ENCODE measurements around the gene PSMF1. TPM values are rescaled to one million over a fixed set of nuclear protein-coding genes. Genes with fewer than 3 reads are reported as not detected.
A peak's percentile ranks its signal among the peaks of the same experiment; 100 is the strongest.
"Not testable (repeated sequence)": the region's sequence is repeated elsewhere in the genome, so short reads cannot be mapped to it uniquely, and the experiment has no call there.

PSMF1 gene
- total RNA-seq, 1 experiment from 2014 or later: 63.9 TPM

DNA sequence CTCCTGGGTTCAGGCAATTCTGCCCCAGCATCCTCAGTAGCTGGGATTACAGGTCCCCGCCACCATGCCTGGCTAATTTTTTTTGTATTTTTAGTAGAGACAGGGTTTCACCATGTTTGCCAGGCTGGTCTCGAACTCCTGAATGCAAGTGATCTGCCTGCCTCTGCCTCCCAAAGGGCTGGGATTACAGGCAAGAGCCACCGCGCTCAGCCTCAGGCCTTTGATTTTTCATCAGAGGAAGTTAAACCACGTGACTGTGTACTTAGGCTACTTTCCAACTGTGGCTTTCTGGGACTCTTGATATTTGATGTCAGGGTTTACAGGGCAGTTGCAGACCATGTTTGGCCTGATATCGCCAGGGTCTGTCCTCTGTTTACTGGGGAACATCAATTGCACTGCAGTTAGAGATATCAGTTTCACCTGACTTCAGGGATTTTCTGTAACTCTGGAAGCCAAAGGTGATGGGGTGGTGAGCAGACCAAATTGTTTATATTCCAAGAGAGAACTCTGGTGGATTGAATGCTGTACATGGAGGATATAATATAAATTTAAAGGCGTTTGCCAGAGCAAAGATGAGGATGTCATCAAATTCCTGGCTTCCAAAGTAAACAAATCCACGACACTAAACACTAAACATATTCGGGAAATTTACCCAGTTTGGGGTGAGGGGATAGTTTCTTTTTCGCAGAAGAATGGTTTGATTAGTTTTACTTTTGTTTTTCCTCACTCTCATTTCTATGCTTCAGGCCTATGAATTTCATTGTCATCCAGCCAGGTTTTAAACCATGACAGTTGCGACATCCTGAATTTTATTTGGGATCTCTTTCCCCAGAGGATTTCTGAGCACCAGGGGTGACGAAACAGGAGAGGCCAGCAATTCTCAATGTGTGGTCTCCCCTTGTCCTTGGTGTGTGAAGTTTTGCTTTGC, 4.2 kb downstream of the PSMF1 start:
- DNase-seq (ENCODE audit: low spot score): peak; percentile 21

DNA sequence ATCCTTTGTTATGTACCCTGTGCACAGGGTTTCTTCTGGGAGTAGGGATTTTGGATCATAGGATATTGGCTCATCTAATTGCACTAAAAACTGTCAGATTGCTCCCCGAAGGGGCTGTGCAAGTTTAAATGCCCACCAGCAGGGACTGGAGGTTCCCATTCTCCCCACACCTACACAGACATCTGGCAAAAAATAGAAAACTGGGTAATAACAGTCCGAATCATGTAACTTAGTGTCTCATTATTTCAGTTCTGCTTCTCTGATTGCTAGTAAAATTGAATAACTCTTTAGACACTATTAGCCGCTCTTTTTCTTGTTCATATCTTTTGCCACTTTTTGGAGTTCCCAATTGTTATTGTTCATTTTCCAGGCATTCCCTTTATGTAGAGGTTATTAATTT, 5.3 kb downstream of the PSMF1 start:
- DNase-seq (ENCODE audit: low spot score): no peak

DNA sequence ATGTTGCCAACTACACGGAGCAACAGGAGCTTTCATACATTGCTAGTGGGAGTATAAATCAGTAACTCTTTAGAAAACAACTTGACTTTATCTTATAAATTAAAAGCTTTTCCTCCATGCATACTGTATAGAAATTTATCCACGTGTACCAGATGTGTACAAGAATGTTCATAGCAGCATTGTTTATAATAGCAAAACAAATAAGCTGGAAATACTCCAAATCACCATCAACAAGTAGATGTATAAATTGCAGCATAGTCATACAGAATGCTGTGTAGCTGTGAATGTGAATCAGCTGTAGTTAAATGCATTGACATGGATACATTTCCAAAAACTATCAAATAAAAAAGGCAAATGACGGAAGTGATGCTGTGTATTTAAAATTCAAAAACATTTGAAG, 6.0 kb downstream of the PSMF1 start:
- no peak for DNase-seq (ENCODE audit: low spot score)

DNA sequence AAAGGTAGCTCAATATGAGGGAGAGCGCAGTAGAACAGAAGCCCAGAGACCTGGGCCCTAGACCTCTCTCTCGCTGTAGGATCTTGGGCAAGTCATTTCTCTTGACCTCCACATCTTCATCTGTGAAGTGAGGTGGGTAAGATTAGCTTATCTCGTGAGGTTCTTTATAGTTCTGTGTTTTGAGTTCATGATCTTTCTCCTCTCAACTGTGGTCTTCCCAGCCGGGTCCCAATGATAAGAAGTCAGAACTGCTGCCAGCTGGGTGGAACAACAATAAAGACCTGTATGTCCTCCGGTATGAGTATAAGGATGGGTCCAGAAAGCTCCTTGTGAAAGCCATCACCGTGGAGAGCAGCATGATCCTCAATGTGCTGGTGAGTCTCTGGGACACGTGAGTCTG, 6.9 kb downstream of the PSMF1 start:
- no peak for DNase-seq (ENCODE audit: low spot score)

DNA sequence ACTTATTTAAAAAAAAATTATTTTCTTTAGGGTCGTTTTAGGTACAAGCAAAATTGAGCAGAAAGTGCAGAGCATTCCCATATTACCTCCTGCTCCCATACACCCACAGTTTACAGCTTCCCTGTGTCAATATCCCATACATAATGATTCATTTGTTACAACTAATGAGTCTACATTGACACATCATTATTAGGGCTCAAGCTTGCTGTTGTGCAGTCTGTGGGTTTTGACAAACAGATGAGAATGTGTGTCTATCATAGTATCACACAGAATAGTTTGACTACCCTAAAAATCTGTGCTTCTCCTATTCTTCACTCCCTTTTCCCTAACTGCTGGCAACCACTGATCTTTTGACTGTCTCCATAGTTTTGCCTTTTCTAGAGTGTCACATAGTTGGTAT, 9.4 kb downstream of the PSMF1 start:
- no peak for DNase-seq (ENCODE audit: low spot score)

DNA sequence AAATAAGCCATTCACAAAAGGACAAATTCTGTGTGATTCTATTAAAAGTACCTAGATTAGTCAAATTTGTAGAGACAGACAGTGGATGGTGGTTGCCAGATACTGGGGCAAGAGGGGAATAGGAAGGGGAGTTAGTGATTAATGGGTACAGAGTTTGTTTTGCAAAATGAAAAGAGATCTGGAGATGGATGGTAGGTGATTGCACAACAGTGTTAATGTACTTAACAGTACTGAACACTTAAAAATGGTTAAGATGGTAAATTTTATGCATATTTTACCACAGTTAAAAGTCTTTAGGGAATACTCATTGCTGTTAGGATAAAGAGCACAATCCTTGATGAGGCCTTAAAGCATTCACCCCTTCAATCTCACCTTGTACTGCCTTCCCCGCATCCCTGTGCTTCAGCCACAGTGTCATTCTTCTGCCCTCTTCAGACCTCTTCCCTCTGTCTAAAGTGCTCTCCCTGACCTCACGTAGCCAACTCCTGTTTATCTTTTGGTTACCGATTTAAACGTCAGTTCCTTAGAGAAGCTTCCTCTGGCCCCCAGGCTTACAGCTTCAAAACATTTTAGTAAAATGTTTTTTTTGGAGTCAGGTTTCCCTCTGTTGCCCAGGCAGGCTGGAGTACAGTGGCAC, 11.8 kb downstream of the PSMF1 start:
- no peak for DNase-seq (ENCODE audit: low spot score)

DNA sequence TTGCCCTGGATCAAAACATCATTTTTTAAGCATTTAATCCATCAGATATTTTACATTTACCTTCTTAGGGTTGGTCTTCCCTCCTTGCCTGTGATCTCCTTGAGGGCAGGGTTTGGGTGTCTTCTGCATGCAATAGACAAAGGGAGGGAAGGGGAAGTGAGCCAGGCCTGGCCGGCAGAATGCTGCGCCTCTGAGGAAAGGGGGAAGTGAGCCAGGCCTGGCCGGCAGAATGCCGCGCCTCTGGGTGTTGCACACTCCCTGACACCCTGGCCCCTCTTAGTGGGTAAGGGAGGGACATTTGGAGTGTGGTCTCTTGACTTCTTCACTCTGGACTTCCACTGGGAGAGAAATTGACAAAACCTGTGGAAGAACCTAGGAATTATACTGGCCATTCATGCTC, 12.4 kb downstream of the PSMF1 start:
- no peak for DNase-seq (ENCODE audit: low spot score)

DNA sequence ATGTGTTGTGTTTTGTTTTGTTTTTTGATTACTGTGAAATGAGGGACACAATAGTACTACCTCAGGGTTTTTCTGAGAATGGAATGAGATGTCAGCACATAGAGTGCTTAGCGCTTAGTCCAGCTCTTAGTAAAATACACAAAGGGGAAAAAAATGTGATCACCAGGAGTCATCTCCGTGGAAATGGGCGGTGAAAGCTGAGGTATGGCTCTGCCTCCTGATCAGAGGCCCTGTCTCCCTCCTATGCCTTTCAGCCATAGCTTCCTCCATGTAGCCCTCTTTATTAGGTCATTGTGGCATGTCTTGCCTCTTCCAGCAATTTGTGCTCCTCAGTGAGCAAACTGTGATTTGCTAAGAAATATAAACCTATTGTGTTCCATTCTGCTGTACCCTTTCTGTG, 13.0 kb downstream of the PSMF1 start:
- DNase-seq (ENCODE audit: low spot score): no peak

DNA sequence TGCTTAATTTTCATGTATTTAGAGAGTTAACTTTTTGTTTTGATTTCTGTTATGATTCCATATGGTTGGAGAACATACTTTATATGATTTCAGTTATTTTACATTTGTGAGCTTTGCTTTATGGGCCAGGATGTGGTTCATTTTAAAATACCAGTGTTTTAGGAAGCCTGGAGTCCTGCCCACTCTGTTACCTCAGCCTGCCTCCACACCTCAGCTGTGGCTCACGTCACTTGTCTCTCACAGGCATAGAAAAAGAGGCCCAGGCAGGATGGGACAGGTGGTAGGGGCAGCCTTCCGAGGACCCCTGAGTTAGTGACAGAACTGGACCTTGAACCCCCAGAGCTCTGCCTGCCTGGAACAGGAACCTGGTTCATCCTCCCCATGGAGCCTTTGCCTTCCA, 16.0 kb downstream of the PSMF1 start:
- DNase-seq (ENCODE audit: low spot score): no peak

DNA sequence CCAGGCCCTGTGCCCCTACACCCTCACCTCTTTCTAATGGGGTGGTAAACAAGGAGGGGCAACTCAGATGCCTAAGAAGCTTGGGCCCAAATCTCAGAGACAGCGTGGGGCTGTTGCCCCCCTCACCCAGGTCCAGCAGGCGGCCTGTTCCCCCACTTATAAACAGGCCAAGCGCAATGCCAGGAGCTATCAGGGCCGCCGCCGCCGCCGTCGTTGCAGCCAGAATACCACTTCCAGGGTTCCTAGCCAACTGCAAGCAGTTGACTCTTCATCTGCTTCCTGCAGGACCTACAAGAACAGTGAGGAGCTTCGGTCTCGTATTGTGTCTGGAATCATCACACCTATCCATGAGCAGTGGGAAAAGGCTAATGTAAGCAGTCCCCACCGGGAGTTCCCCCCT, 16.4 kb downstream of the PSMF1 start:
- DNase-seq (ENCODE audit: low spot score): no peak

DNA sequence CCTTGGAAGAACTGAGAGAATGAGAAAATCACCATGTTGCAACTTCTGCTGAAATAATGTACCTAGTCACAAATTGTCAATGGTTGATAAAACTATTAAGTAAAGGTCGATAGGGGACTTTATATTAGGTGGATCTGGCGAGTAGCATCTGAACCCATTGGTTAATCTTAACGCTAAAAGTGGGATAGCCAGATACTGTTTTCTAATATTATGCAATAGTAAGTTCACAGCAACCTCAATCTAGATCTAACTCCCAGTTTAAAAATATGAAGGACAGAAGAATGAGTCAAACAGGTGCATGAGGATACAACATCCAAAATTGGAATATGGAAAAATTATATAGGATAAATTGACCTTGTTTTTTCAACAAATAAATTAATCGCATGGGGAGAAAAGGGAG, 18.8 kb downstream of the PSMF1 start:
- no peak for DNase-seq (ENCODE audit: low spot score)

DNA sequence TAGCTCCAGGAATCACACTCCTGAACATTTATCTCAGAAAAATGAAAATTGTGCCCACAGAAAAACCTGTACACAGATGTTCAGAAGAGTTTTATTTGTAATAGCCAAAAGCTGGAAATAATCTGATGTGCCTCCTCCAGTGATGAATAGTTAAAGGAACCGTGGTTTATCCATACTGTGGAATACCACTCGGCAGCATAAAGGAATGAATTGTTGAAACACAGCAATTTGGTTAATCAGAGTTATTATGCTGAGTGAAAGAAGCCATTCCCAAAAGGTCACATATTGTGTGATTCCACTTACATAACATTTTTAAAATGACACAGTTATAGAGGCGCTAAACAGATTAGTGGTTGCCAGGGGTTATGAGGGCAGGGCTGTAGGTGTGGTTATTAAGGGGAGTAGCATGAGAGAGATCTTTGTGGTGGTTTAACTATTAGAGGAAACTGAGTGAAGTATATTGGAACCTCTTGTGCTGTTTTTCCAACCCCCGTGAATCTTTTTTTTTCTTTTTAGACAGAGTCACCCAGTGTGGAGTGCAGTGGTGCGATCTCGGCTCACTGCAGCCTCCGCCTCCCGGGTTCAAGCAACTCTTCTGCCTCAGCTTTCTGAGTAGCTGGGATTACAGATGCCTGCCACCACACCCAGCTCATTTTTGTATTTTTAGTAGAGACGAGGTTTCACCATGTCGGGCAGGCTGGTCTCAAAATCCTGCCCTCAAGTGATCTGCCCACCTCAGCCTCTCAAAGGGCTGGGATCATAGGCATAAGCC, 26.2 kb downstream of the PSMF1 start:
- DNase-seq (ENCODE audit: low spot score): no peak

DNA sequence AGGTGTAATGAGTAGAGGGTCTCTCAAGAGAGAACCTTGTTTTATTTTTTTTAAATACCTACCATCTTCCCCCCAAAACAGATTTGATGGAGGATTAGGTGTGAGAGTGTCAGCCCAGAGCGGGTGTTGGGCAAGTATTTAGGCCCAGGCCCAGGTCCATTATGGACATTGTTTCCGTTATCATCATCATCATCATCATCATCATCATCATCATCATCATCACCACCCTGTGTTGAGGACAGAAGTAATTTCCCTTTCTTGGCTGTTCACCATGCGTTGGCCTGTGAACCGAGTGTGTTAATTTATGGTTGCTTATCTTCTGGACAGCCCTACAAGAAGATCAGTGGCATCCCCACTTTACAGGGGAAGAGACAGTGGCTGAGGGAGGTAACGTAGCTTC, 28.6 kb downstream of the PSMF1 start:
- no peak for DNase-seq (ENCODE audit: low spot score)

DNA sequence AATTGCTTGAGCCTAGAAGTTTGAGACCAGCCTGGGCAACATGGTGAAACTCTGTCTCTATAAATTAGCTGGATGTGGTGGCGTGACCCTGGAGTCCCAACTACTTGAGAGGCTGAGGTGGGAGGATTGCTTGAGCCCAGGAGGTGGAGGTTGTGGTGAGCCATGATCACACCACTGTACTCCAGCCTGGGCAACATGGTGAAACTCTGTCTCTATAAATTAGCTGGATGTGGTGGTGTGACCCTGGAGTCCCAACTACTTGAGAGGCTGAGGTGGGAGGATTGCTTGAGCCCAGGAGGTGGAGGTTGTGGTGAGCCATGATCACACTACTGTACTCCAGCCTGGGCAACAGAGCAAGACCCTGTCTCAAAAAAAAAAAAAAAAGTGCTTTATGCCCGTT, 31.4 kb downstream of the PSMF1 start:
- not testable (repeated sequence) for DNase-seq (ENCODE audit: low spot score)

DNA sequence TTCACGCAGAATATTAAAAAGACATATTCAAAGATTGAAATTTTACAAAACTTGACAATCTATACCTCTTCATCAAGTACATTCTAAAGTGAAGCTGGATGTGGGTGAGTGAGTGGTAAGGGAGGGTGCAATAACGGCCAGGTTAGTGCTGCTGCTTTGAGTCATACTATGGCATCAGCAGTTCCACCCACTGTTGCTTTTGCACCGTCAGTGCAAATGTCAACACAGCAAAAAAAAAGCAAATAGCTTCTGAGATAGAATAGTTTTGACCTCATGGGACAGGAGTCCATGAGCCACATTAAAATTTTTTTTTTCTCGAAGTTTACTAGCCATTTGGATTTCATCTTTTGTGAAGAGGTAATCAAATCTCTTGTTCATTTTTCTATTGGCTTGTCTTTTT, 31.8 kb downstream of the PSMF1 start:
- no peak for DNase-seq (ENCODE audit: low spot score)

DNA sequence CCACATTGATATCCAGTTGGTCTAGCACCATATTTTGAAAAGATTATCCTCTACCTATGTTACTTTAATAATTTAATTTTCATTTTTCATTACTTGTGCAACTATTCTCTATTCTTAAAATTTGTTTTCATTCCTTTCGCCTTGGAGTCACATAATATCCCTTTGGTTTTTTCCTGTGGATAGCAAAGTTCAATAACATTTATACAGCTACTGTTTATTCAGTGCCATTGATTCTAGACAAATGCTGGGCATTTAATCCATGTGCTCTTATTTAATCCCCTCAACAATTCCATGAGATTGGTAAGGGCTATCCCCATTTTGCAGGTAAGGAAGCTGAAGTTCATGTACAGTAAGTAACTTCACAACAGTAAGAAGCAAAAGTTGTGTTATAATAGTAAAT, 32.6 kb downstream of the PSMF1 start:
- no peak for DNase-seq (ENCODE audit: low spot score)

DNA sequence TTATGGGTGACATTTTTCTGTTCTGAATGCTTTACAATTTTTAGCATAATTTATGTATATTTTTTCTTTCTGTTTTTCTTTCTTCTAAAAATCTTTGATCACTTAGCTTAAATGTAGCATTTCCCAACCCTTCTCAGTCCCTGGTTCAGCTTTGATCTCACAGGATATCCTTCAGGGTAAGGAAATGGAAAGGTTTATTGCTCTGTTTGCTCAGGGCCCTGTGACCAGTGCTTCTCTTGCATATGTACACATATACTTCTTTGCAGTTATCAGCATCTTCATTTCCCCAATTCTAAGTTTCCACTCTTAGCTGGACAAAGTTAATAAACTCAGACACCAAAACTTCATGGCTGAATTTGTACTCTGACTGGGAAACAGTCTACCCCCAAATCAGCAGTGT, 35.8 kb downstream of the PSMF1 start:
- DNase-seq (ENCODE audit: low spot score): no peak

DNA sequence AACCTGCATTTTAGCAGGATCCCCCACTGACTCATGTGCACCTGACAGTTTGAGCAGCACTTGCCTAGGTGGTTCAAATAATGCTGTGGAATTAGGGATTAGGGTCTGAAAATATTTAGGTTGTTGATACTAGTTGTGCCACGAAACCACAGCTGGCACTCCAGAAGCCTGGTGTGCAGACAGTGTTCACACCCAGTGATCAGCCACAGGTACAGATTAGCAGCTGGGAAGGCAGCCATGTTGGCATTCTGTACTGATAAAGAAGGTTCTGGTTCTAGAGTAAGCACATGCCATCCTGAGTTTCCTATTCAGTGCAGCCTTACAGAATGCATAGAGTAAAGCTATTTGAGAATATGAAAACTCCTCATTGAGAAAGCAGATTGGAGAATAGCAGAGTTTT, 36.3 kb downstream of the PSMF1 start:
- no peak for DNase-seq (ENCODE audit: low spot score)

DNA sequence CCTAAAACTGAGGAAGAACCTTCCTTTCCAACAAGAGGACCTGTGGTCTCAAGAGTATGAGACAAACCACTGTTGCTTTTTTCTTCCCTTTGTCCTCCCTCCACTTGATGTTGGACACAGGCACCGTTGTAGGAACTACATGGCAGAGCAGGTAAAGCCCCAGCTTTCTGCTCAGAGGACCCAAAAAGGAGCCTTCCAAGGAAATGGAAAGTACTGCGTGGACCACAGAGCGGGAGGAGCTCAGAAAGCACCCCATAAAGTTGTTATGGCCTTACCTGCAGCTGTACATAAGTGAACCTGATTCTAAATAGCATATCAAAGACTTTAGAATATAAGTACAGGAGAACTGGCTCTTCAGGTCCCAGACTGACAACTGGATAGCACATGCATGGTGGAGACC, 36.9 kb downstream of the PSMF1 start:
- no peak for DNase-seq (ENCODE audit: low spot score)

DNA sequence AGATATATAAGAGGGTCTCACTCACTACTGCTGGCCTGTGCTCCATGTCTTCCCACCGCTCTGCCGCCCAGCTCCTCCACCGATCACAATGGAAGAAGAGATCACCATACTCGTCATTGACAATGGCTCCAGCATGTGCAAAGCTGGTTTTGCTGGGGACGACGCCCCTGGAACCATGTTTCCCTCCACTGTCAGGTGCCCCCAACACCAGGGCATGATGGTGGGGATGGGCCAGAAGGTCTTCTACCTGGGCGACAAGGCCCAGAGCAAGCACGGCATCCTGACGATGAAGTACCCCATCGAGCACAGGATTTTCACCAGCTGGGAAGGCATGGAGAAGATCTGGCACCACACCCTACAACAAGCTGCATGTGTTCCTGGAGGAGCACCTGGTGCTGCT, 42.1 kb downstream of the PSMF1 start:
- DNase-seq (ENCODE audit: low spot score): no peak

DNA sequence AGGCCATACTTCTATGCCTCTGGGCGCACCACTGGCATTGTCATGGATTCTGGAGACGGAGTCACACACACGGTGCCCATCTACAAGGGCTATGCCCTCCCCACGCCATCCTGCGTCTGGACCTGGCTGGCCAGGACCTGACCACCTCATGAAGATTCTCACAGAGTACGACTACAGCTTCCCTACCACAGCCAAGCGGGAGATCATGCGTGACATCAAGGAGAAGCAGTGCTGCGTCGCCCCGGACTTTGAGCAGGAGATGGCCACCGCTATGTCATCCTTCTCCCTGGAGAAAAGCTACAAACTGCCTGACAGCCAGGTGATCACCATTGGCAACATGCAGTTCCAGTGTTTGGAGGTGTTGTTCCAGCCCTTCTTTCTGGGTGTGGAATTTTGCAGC, 42.6 kb downstream of the PSMF1 start:
- no peak for DNase-seq (ENCODE audit: low spot score)

DNA sequence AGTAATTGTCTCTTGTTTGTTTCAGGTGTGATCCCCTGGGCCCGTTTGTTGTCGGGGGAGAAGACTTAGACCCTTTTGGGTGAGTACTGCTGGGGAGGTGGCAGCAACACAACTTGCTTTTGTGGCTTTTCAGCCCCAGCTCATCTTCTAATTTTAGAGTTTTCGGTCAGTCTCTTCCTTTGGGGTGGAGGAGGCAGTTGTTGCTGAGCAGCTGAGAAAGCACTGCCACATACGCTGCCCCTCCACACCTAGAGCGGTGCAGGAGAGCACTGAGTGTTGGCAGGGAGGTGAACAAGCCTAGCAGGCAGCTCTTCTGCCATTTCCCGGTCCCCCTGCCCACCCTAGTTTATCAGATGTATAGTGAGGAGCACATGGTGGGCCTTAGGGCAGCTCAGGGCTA, 44.7 kb downstream of the PSMF1 start:
- DNase-seq (ENCODE audit: low spot score): no peak

DNA sequence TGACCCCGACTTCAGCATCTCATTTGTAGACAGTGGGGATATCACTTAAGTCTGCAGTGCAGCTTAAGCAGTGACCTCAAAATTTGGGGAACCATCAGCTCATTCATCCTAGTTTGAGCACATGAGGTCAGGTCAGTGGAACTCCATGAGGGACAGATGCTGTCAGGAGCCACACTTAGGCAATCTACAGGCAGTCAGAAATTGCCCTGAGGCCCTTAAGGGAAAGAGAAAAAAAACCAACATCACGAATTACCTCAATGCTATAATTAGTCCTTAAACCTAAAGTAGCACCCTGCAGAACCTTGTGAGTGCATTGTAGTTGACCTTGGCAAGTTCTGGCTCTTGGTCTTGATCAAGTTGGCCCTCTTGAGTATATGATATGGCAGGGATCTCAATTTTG, 45.3 kb downstream of the PSMF1 start:
- DNase-seq (ENCODE audit: low spot score): no peak
